ENCODE measurements around the gene PXYLP1. TPM values are rescaled to one million over a fixed set of nuclear protein-coding genes. Genes with fewer than 3 reads are reported as not detected.

The PXYLP1 gene
- total RNA-seq, 2 experiments from 2014 or later = 3.6 to 4.2 TPM

- no TSS peak for BruUV-seq (replicated peaks)
- Histone ChIP-seq H3K4me3 (ENCODE audit: low read depth, low read length, poor library complexity, severe bottlenecking) (no peak overlapping the region), H3K9me3 (ENCODE audit: low read length) (no peaks in the 10 kb centered on the region), H3K27ac (ENCODE audit: low read depth, low read length, poor library complexity, severe bottlenecking) (no peak overlapping the region), H3K9me2 (ENCODE audit: insufficient read depth, low read length) (no peaks in the 10 kb centered on the region), H3K79me2 (ENCODE audit: insufficient read depth, low read depth, low read length) (no peaks in the 10 kb centered on the region), H3K4me2 (ENCODE audit: low read length) (no peak overlapping the region), H2AFZ (ENCODE audit: low read length) (no peak overlapping the region), H3K36me3 (ENCODE audit: insufficient read depth, low read length) (no peaks in the 10 kb centered on the region), H3K4me1 (ENCODE audit: insufficient read depth, low read length, poor library complexity, severe bottlenecking) (no peaks in the 10 kb centered on the region), H4K20me1 (ENCODE audit: insufficient read depth, low read length) (no peaks in the 10 kb centered on the region)
- intact Hi-C loops (cut with micrococcal nuclease; ENCODE audit: unreplicated experiment) = no loop called here
- POLR2A ChIA-PET = interaction anchor here (1.9 kb wide), 1 partner anchor 17 kb away, joined by 8 read pairs; no protein-coding TSS in a partner anchor
- peak; percentile 51 for TF ChIP-seq CTCF (conservative IDR thresholded peaks at IDR 0.05; ENCODE audit: low read length)
- no peak for TF ChIP-seq EZH2phosphoT487 (IDR thresholded peaks at IDR 0.05; ENCODE audit: borderline replicate concordance, low read depth, low read length)
- CTCF ChIA-PET (ENCODE audit: unreplicated experiment) = no interaction called here
- no peak for DNase-seq (ENCODE audit: low spot score)
Measured at GRCh38 chr3:141255846-141256261, 24.2 kb downstream of the PXYLP1 start.

GRCh38 chr3:141256820-141257219 is 25.2 kb downstream of the PXYLP1 start:
- CTCF ChIA-PET (ENCODE audit: unreplicated experiment) = no interaction called here

More at GRCh38 chr3:141256820-141257219, 25.2 kb downstream of the PXYLP1 start:
- no peak overlapping the region for H3K4me2 ChIP-seq (ENCODE audit: low read length)
- H3K9me3 ChIP-seq (ENCODE audit: low read length) = no peaks in the 10 kb centered on the region
- no peak for DNase-seq (ENCODE audit: low spot score)
- no peaks in the 10 kb centered on the region for H3K36me3 ChIP-seq (ENCODE audit: insufficient read depth, low read length)
- H3K79me2 ChIP-seq (ENCODE audit: insufficient read depth, low read depth, low read length) = no peaks in the 10 kb centered on the region
- POLR2A ChIA-PET = no interaction called here
- H3K4me3 ChIP-seq (ENCODE audit: low read depth, low read length, poor library complexity, severe bottlenecking) = no peak overlapping the region
- BruUV-seq (replicated peaks) = no TSS peak
- no peaks in the 10 kb centered on the region for H3K9me2 ChIP-seq (ENCODE audit: insufficient read depth, low read length)
- intact Hi-C loops (cut with micrococcal nuclease; ENCODE audit: unreplicated experiment) = no loop called here
- TF ChIP-seq EZH2phosphoT487 (IDR thresholded peaks at IDR 0.05; ENCODE audit: borderline replicate concordance, low read depth, low read length) (no peak), CTCF (conservative IDR thresholded peaks at IDR 0.05; ENCODE audit: low read length) (no peak)
- H3K27ac ChIP-seq (ENCODE audit: low read depth, low read length, poor library complexity, severe bottlenecking) = no peak overlapping the region
- H3K4me1 ChIP-seq (ENCODE audit: insufficient read depth, low read length, poor library complexity, severe bottlenecking) = no peaks in the 10 kb centered on the region
- H2AFZ ChIP-seq (ENCODE audit: low read length) = no peak overlapping the region
- no peaks in the 10 kb centered on the region for H4K20me1 ChIP-seq (ENCODE audit: insufficient read depth, low read length)

Data from OCI-LY7 (cell line).